Measurements from ENCODE around the gene ETV3.

DNA sequence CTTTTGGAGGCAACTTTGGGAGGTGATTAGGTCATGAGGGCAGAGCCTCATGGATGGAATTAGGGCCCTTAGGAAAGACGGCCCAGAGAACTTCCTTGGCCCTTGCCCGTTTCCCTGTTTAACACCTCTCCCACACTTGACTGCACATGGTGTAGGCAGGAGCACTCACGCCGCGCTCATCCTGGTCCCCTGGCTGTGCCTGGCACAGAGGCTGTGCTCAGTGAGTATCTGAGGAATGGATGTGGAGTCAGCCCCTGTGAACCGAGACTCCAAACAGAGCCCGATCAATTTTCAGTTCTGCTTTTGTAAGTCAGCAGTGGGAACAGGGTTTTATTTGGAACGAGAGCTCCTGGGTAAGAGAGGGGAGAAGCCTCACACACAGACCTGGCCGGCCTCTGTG lies 29.8 kb upstream of the ETV3 start:
- TF ChIP-seq, protein P1, sequence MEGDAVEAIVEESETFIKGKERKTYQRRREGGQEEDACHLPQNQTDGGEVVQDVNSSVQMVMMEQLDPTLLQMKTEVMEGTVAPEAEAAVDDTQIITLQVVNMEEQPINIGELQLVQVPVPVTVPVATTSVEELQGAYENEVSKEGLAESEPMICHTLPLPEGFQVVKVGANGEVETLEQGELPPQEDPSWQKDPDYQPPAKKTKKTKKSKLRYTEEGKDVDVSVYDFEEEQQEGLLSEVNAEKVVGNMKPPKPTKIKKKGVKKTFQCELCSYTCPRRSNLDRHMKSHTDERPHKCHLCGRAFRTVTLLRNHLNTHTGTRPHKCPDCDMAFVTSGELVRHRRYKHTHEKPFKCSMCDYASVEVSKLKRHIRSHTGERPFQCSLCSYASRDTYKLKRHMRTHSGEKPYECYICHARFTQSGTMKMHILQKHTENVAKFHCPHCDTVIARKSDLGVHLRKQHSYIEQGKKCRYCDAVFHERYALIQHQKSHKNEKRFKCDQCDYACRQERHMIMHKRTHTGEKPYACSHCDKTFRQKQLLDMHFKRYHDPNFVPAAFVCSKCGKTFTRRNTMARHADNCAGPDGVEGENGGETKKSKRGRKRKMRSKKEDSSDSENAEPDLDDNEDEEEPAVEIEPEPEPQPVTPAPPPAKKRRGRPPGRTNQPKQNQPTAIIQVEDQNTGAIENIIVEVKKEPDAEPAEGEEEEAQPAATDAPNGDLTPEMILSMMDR (conservative IDR thresholded peaks at IDR 0.05): no peak
- no peak for TF ChIP-seq EZH2 (IDR thresholded peaks at IDR 0.05; ENCODE audit: low read depth)
